NCI-H2196 (cell line): ENCODE data around the gene RUNX2.
"Not testable (repeated sequence)": the region's sequence is repeated elsewhere in the genome, so short reads cannot be mapped to it uniquely, and the experiment has no call there.

Source experiments
- DNase-seq: peaks from one replicate; lab custom pipeline; 2025; ENCODE audit not compliant: unreplicated experiment; lab: John Stamatoyannopoulos, UW

RUNX2 gene

GRCh38 chr6:45663251-45664221, 335.4 kb downstream of the RUNX2 start:
- DNase-seq, result no peak

- DNase-seq, result no peak
These were observed 336.6 kb downstream of the RUNX2 start for GRCh38 chr6:45664707-45665106.

- DNase-seq, result no peak
These were observed 337.7 kb downstream of the RUNX2 start for GRCh38 chr6:45665859-45666258.

GRCh38 chr6:45666846-45667245, 338.7 kb downstream of the RUNX2 start:
- no peak for DNase-seq

GRCh38 chr6:45667300-45667699, 339.2 kb downstream of the RUNX2 start:
- no peak for DNase-seq

GRCh38 chr6:45667766-45668165, 339.6 kb downstream of the RUNX2 start:
- no peak for DNase-seq

- DNase-seq, result no peak
These were observed 340.6 kb downstream of the RUNX2 start for GRCh38 chr6:45668705-45669104.

GRCh38 chr6:45673167-45673566, 345.0 kb downstream of the RUNX2 start:
- DNase-seq, result not testable (repeated sequence)

GRCh38 chr6:45675166-45675565, 347.0 kb downstream of the RUNX2 start:
- not testable (repeated sequence) for DNase-seq

- DNase-seq, result no peak
These were observed 347.5 kb downstream of the RUNX2 start for GRCh38 chr6:45675634-45676033.

GRCh38 chr6:45676380-45676779, 348.2 kb downstream of the RUNX2 start:
- no peak for DNase-seq

GRCh38 chr6:45677381-45678284, 349.5 kb downstream of the RUNX2 start:
- no peak for DNase-seq

- DNase-seq, result no peak
These were observed 350.1 kb downstream of the RUNX2 start for GRCh38 chr6:45678285-45678607.

- DNase-seq, result no peak
These were observed 351.0 kb downstream of the RUNX2 start for GRCh38 chr6:45679163-45679562.

- no peak for DNase-seq
These were observed 351.5 kb downstream of the RUNX2 start for GRCh38 chr6:45679631-45680030.

- DNase-seq, result no peak
These were observed 353.9 kb downstream of the RUNX2 start for GRCh38 chr6:45681860-45682511.

- no peak for DNase-seq
These were observed 356.3 kb downstream of the RUNX2 start for GRCh38 chr6:45684476-45684875.

- no peak for DNase-seq
These were observed 356.9 kb downstream of the RUNX2 start for GRCh38 chr6:45685076-45685475.

- no peak for DNase-seq
These were observed 358.9 kb downstream of the RUNX2 start for GRCh38 chr6:45686841-45687569.

GRCh38 chr6:45687570-45687969, 359.4 kb downstream of the RUNX2 start:
- DNase-seq, result no peak

- DNase-seq, result no peak
These were observed 360.1 kb downstream of the RUNX2 start for GRCh38 chr6:45688180-45688579.
